IMR-90 (cell line): ENCODE results near the gene OR6B3. TPM values are rescaled to one million over a fixed set of nuclear protein-coding genes. Genes with fewer than 3 reads are reported as not detected.
"Not testable (repeated sequence)": the region's sequence is repeated elsewhere in the genome, so short reads cannot be mapped to it uniquely, and the experiment has no call there.

ENCODE experiments used
- ATAC-seq: fragments of 200-7000 bp; cut with Tn5 transposase; 2 replicates; pipeline ENCODE4 v1.9.1; 2020; ENCODE audit warnings: low read depth, mild to moderate bottlenecking, moderate library complexity
- BruUV-seq: library from RNA; stranded (reverse); fragments of 400-500 nt; replicated peaks from 2 replicates; lab custom pipeline; 2021; lab: Mats Ljungman, UMichigan
- CTCF ChIA-PET: fragments of 300-600 bp; formaldehyde crosslinking; extraction: SDS; loops from one replicate; lab custom pipeline; 2021; ENCODE audit warnings: antibody characterized with exemption; lab: Yijun Ruan, JAX
- POLR2A ChIA-PET: fragments of 300-600 bp; sonication (Branson Sonifier 250); formaldehyde crosslinking; loops from one replicate; lab custom pipeline; 2022; ENCODE audit warnings: antibody characterized with exemption; ENCODE audit not compliant: unreplicated experiment; lab: Charles Lee
- DNase-seq: peaks from one replicate; pipeline ENCODE4 v3.0.0; 2013
- H2AFZ ChIP-seq: replicated peaks from 2 replicates; pipeline ENCODE3; 2013; ENCODE audit warnings: low read length, mild to moderate bottlenecking; ENCODE audit not compliant: poor library complexity
- H2AK5ac ChIP-seq: 2 replicates; pipeline ENCODE4 v1.6.1; 2013; ENCODE audit warnings: low read depth, low read length, inconsistent platforms
- H2AK9ac ChIP-seq: replicated peaks from 2 replicates; pipeline ENCODE3; 2013; ENCODE audit warnings: mild to moderate bottlenecking, low read depth, low read length, moderate library complexity; ENCODE audit not compliant: poor library complexity
- H2BK120ac ChIP-seq: 2 replicates; pipeline ENCODE4 v1.6.1; 2013; ENCODE audit warnings: low read depth, low read length, inconsistent platforms
- H2BK15ac ChIP-seq: 3 replicates; pipeline ENCODE4 v1.6.1; 2013; ENCODE audit warnings: low read depth, low read length, inconsistent platforms
- H2BK20ac ChIP-seq: 2 replicates; pipeline ENCODE4 v1.6.1; 2013; ENCODE audit warnings: low read depth, mild to moderate bottlenecking, inconsistent platforms, low read length, moderate library complexity
- H2BK5ac ChIP-seq: 2 replicates; pipeline ENCODE4 v1.6.1; 2013; ENCODE audit warnings: mild to moderate bottlenecking, low read depth, low read length, inconsistent platforms; ENCODE audit not compliant: poor library complexity, severe bottlenecking
- H3K14ac ChIP-seq: replicated peaks from 2 replicates; pipeline ENCODE4 v1.6.1; 2013; ENCODE audit warnings: low read depth, low read length, inconsistent platforms
- H3K18ac ChIP-seq: 2 replicates; pipeline ENCODE4 v1.6.1; 2013; ENCODE audit warnings: low read depth, low read length, control low read depth
- H3K23ac ChIP-seq: 2 replicates; pipeline ENCODE4 v1.6.1; 2013; ENCODE audit warnings: low read depth, low read length, inconsistent platforms
- H3K27ac ChIP-seq: 2 replicates; pipeline ENCODE4 v1.5.1; 2013; ENCODE audit warnings: mild to moderate bottlenecking, control low read depth, low read length; ENCODE audit not compliant: insufficient read depth
- H3K27me3 ChIP-seq: 2 replicates; pipeline ENCODE4 v1.6.1; 2013; ENCODE audit warnings: low read length; ENCODE audit not compliant: control insufficient read depth, insufficient read depth
- H3K36me3 ChIP-seq: 2 replicates; pipeline ENCODE4 v1.6.1; 2013; ENCODE audit warnings: low read length, mixed read lengths; ENCODE audit not compliant: control insufficient read depth, insufficient read depth
- H3K4ac ChIP-seq: 2 replicates; pipeline ENCODE4 v1.6.1; 2013; ENCODE audit warnings: low read depth, low read length, inconsistent platforms
- H3K4me1 ChIP-seq: 2 replicates; pipeline ENCODE4 v1.6.1; 2013; ENCODE audit warnings: low read length, mixed read lengths; ENCODE audit not compliant: control insufficient read depth, insufficient read depth
- H3K4me2 ChIP-seq: 2 replicates; pipeline ENCODE4 v1.6.1; 2013; ENCODE audit warnings: low read depth, mild to moderate bottlenecking, control low read depth, low read length, moderate library complexity
- H3K4me3 ChIP-seq: 2 replicates; pipeline ENCODE4 v1.5.1; 2013; ENCODE audit warnings: low read depth, mild to moderate bottlenecking, control low read depth, low read length, moderate library complexity; ENCODE audit not compliant: insufficient read depth
- H3K56ac ChIP-seq: 2 replicates; pipeline ENCODE4 v1.6.1; 2013; ENCODE audit warnings: low read length, inconsistent platforms; ENCODE audit not compliant: insufficient read depth; ENCODE audit errors: extremely low read depth
- H3K79me1 ChIP-seq, 2 experiments: 2 replicates each; pipeline ENCODE4 v1.6.1; 2013; ENCODE audit warnings: low read length in 2 of 2, inconsistent platforms in 1 of 2, low read depth in 1 of 2
- H3K9ac ChIP-seq: 2 replicates; pipeline ENCODE4 v1.6.1; 2013; ENCODE audit warnings: low read depth, low read length, control low read depth
- H3K9me1 ChIP-seq: 2 replicates; pipeline ENCODE4 v1.6.1; 2013; ENCODE audit warnings: low read length, inconsistent platforms; ENCODE audit not compliant: insufficient read depth
- H3K9me3 ChIP-seq: 2 replicates; pipeline ENCODE4 v1.6.1; 2013; ENCODE audit warnings: low read length; ENCODE audit not compliant: control insufficient read depth, insufficient read depth
- H4K20me1 ChIP-seq: 2 replicates; pipeline ENCODE4 v1.6.1; 2013; ENCODE audit warnings: low read length, inconsistent platforms; ENCODE audit not compliant: insufficient read depth
- H4K5ac ChIP-seq: 2 replicates; pipeline ENCODE4 v1.6.1; 2013; ENCODE audit warnings: mild to moderate bottlenecking, low read depth, low read length, control low read depth
- H4K8ac ChIP-seq, 2 experiments: 2 replicates each; pipeline ENCODE4 v1.6.1; 2013; ENCODE audit warnings: low read depth in 2 of 2, low read length in 2 of 2, control low read depth in 1 of 2, inconsistent platforms in 1 of 2
- H4K91ac ChIP-seq: 2 replicates; pipeline ENCODE4 v1.6.1; 2013; ENCODE audit warnings: low read depth, low read length, inconsistent platforms; ENCODE audit not compliant: insufficient read depth
- WGBS, 2 experiments: methylation state at CpG; one replicate each; pipeline versions ENCODE4 v1.1.5 to v1.1.7; 2013; ENCODE audit warnings: missing lambda C conversion rate in 2 of 2; ENCODE audit not compliant: insufficient read length in 1 of 2; ENCODE audit errors: extremely low coverage in 2 of 2; 5-methylcytosine and 5-hydroxymethylcytosine counted together
- dilution Hi-C: fragments of 300-500 bp; cut with HindIII; formaldehyde crosslinking; loops from one replicate; pipeline ENCODE4 v1.14.3; 2018; ENCODE audit warnings: low sequenced_read_pairs; ENCODE audit not compliant: unreplicated experiment
- in situ Hi-C: fragments of 300-500 bp; cut with MboI; formaldehyde crosslinking; loops from 3 replicates; pipeline ENCODE4 v1.14.3; 2019; ENCODE audit warnings: low sequenced_read_pairs, inconsistent platforms, mixed read lengths
- intact Hi-C: fragments of 100-400 bp; cut with micrococcal nuclease; formaldehyde crosslinking; loops from 2 replicates; pipeline ENCODE4 v1.10.0; 2022
- polyA plus RNA-seq, 3 experiments: library from polyadenylated mRNA; depleted of rRNA; stranded (reverse); fragments of >200 nt; gene quantifications; 2 replicates each; pipeline ENCODE4 v1.2.3, GENCODE V29; 2012; ENCODE audit warnings: low replicate concordance in 1 of 3
- total RNA-seq: library from RNA; depleted of rRNA; stranded (reverse); fragments of >200 nt; gene quantifications from 2 replicates; pipeline ENCODE4 v1.2.3, GENCODE V29; 2012

Gene OR6B3
- total and polyA plus RNA-seq, 2 of the 4 experiments (the other 2 are of a cell fraction) = not detected

- H3K23ac ChIP-seq, H3K27ac ChIP-seq, H4K20me1 ChIP-seq, H4K8ac ChIP-seq, H4K5ac ChIP-seq, CTCF ChIA-PET, dilution Hi-C loops, H3K4ac ChIP-seq, H3K9me1 ChIP-seq, H2BK5ac ChIP-seq, H3K79me1 ChIP-seq, H3K36me3 ChIP-seq, H2BK120ac ChIP-seq, BruUV-seq, H2BK15ac ChIP-seq, H3K4me1 ChIP-seq, H3K4me2 ChIP-seq, H4K91ac ChIP-seq, H3K56ac ChIP-seq, intact Hi-C loops, H3K4me3 ChIP-seq, DNase-seq, H3K14ac ChIP-seq, H2AK5ac ChIP-seq, H3K9ac ChIP-seq, H3K18ac ChIP-seq, H2AFZ ChIP-seq, POLR2A ChIA-PET, ATAC-seq, in situ Hi-C loops, H3K9me3 ChIP-seq, H2AK9ac ChIP-seq, H2BK20ac ChIP-seq: not testable (repeated sequence)
- peaks cover 25% of the 10 kb centered on the region for H3K27me3 ChIP-seq
- WGBS, 2 experiments = no CpG with 5 or more reads among the region's 2 CpGs
Measured at GRCh38 chr2:240044096-240044495, 9.2 kb downstream of the OR6B3 start.
